Suprapubic skin (tissue), 3 donors: Measurements from ENCODE around the gene GLCE.

ENCODE experiments used
- CTCF ChIP-seq, 2 donors: fragments of 200-600 bp in 1 of 2; fragments of 450-650 bp in 1 of 2; sonication (generic) in 1 of 2; IDR thresholded peaks; one replicate each; pipeline ENCODE4 v1.5.1; 2016 to 2019; ENCODE audit warnings: antibody characterized with exemption in 2 of 2, mild to moderate bottlenecking in 1 of 2, moderate library complexity in 1 of 2
- EP300 ChIP-seq: sonication (generic); formaldehyde crosslinking; IDR thresholded peaks from one replicate; pipeline ENCODE4 v1.6.1; 2017; ENCODE audit warnings: antibody characterized with exemption
- POLR2A ChIP-seq, 2 donors: fragments of 450-650 bp; IDR thresholded peaks; one replicate each; pipeline ENCODE4 v1.6.1; 2017; ENCODE audit warnings: antibody characterized with exemption in 2 of 2, mild to moderate bottlenecking in 2 of 2, moderate library complexity in 2 of 2

GRCh38 chr15:69115031-69115430, 45.4 kb upstream of the GLCE start:
- no peak for TF ChIP-seq EP300
- TF ChIP-seq POLR2A (IDR thresholded peaks at IDR 0.05), result no peak
- no peak for TF ChIP-seq CTCF (IDR thresholded peaks at IDR 0.05)
